Astrocyte of the cerebellum (primary cell): Measurements from ENCODE around the gene MYO18A.

Experiments used
- DNase-seq: peaks from one replicate; pipeline ENCODE4 v3.0.0-alpha.2; 2011; ENCODE audit warnings: low read depth
- H3K4me3 ChIP-seq: 2 replicates; pipeline ENCODE4 v1.5.1; 2011; ENCODE audit warnings: mild to moderate bottlenecking, low read depth, low read length, moderate library complexity
- CTCF ChIP-seq: IDR thresholded peaks from 2 replicates; pipeline ENCODE4 v1.5.1; 2012; ENCODE audit warnings: low read length, low read depth, moderate library complexity, mild to moderate bottlenecking; ENCODE audit errors: missing control alignments
- in situ Hi-C: cut with HindIII; loops from 2 replicates; pipeline ENCODE4 v1.10.0; 2017; ENCODE audit warnings: low sequenced_read_pairs

The MYO18A gene

GRCh38 chr17:29180788-29181160, 576 bp upstream of the MYO18A start:
- no peak for TF ChIP-seq CTCF
- H3K4me3 ChIP-seq, result peak overlapping the region; percentile 66
- DNase-seq, result no peak
- in situ Hi-C loops, result no loop called here

GRCh38 chr17:29179232-29180033, 765 bp downstream of the MYO18A start:
- DNase-seq, result no peak

GRCh38 chr17:29178750-29179231, 1.4 kb downstream of the MYO18A start:
- H3K4me3 ChIP-seq, result peak overlapping the region; percentile 66
- DNase-seq, result no peak
- no peak for TF ChIP-seq CTCF
- in situ Hi-C loops, result no loop called here

More at GRCh38 chr17:29179232-29180033, 765 bp downstream of the MYO18A start:
- peak overlapping the region; percentile 66 for H3K4me3 ChIP-seq
- in situ Hi-C loops, result no loop called here
- no peak for TF ChIP-seq CTCF

- no peak for DNase-seq
- peak overlapping the region; percentile 66 for H3K4me3 ChIP-seq
- in situ Hi-C loops, result no loop called here
- TF ChIP-seq CTCF, result no peak
Measured at GRCh38 chr17:29177871-29178749, 2.1 kb downstream of the MYO18A start.

- TF ChIP-seq CTCF, result no peak
Measured at GRCh38 chr17:29177541-29177870, 2.7 kb downstream of the MYO18A start.

GRCh38 chr17:29176558-29177351, 3.4 kb downstream of the MYO18A start:
- in situ Hi-C loops, result no loop called here
- peak overlapping the region; percentile 34 for H3K4me3 ChIP-seq
- no peak for DNase-seq
- TF ChIP-seq CTCF, result no peak

More at GRCh38 chr17:29177541-29177870, 2.7 kb downstream of the MYO18A start:
- in situ Hi-C loops, result no loop called here
- DNase-seq, result no peak
- H3K4me3 ChIP-seq, result no peak overlapping the region
